HEK293 (cell line): ENCODE results near the gene ARHGAP45.
"Not testable (repeated sequence)": the region's sequence is repeated elsewhere in the genome, so short reads cannot be mapped to it uniquely, and the experiment has no call there.

Experiments used
- CTCF ChIA-PET: fragments of 350-600 bp; formaldehyde crosslinking; extraction: SDS; loops from one replicate; lab custom pipeline; 2021; ENCODE audit warnings: antibody characterized with exemption; lab: Yijun Ruan, JAX
- POLR2A ChIA-PET: fragments of 300-600 bp; formaldehyde crosslinking; extraction: SDS; loops from one replicate; lab custom pipeline; 2020; ENCODE audit warnings: antibody characterized with exemption, inconsistent platforms; lab: Yijun Ruan, JAX
- H3K27ac ChIP-seq: fragments of 200-500 bp; sonication (Bioruptor generic); 2 replicates; pipeline ENCODE4 v1.5.1; 2014; ENCODE audit warnings: low read depth, low read length, control low read depth, inconsistent platforms; ENCODE audit errors: extremely low read depth
- H3K36me3 ChIP-seq, 2 experiments: fragments of 200-500 bp in 1 of 2; sonication (Bioruptor generic) in 1 of 2; 1 replicate in 1 of 2; 2 replicates in 1 of 2; pipeline ENCODE4 v1.5.1; 2014 to 2017; ENCODE audit warnings: inconsistent platforms in 2 of 2, low read length in 2 of 2; ENCODE audit not compliant: control insufficient read depth in 2 of 2, insufficient read depth in 1 of 2
- H3K4me1 ChIP-seq: fragments of 200-500 bp; sonication (Bioruptor generic); 2 replicates; pipeline ENCODE4 v1.5.1; 2014; ENCODE audit warnings: mild to moderate bottlenecking, low read length, inconsistent platforms; ENCODE audit not compliant: control insufficient read depth, insufficient read depth
- H3K4me3 ChIP-seq: 2 replicates; pipeline ENCODE4 v1.5.1; 2011; ENCODE audit warnings: low read depth, mild to moderate bottlenecking, control low read depth, low read length, moderate library complexity
- H3K9me3 ChIP-seq: fragments of 200-500 bp; sonication (Bioruptor generic); 2 replicates; pipeline ENCODE4 v1.5.1; 2014; ENCODE audit warnings: low read depth, low read length, inconsistent platforms; ENCODE audit not compliant: control insufficient read depth, insufficient read depth
- EGR2 ChIP-seq: fragments of 450-650 bp; formaldehyde crosslinking; IDR thresholded peaks from 2 replicates; pipeline ENCODE4 v1.5.1; 2016; ENCODE audit warnings: low read depth, missing biosample characterization, missing genetic modification characterization
- GLIS2 ChIP-seq: fragments of 450-650 bp; formaldehyde crosslinking; IDR thresholded peaks from 2 replicates; pipeline ENCODE4 v1.5.1; 2016; ENCODE audit warnings: missing biosample characterization, missing genetic modification characterization
- HIC1 ChIP-seq: fragments of 450-650 bp; formaldehyde crosslinking; IDR thresholded peaks from 2 replicates; pipeline ENCODE4 v1.5.1; 2016; ENCODE audit warnings: missing biosample characterization, missing genetic modification characterization
- OSR2 ChIP-seq: fragments of 450-650 bp; formaldehyde crosslinking; IDR thresholded peaks from 2 replicates; pipeline ENCODE4 v1.5.1; 2016; ENCODE audit warnings: missing biosample characterization, missing genetic modification characterization
- PATZ1 ChIP-seq: fragments of 450-650 bp; formaldehyde crosslinking; IDR thresholded peaks from 2 replicates; pipeline ENCODE4 v1.5.1; 2016; ENCODE audit warnings: missing biosample characterization, missing genetic modification characterization
- SETDB1 ChIP-seq: IDR thresholded peaks from one replicate; pipeline ENCODE4 v1.6.1; 2017; ENCODE audit warnings: mild to moderate bottlenecking, low read length, moderate library complexity, mixed read lengths; ENCODE audit not compliant: insufficient read length
- ZBTB48 ChIP-seq: fragments of 450-650 bp; formaldehyde crosslinking; IDR thresholded peaks from 2 replicates; pipeline ENCODE4 v1.5.1; 2016; ENCODE audit warnings: missing biosample characterization, missing genetic modification characterization
- ZBTB7A ChIP-seq: fragments of 450-650 bp; formaldehyde crosslinking; IDR thresholded peaks from 2 replicates; pipeline ENCODE4 v1.5.1; 2016; ENCODE audit warnings: low read depth, missing biosample characterization, missing genetic modification characterization
- ZFP3 ChIP-seq: fragments of 450-650 bp; formaldehyde crosslinking; IDR thresholded peaks from 2 replicates; pipeline ENCODE4 v1.5.1; 2016; ENCODE audit warnings: low read depth, missing biosample characterization, missing genetic modification characterization
- ZNF335 ChIP-seq: fragments of 450-650 bp; formaldehyde crosslinking; conservative IDR thresholded peaks from 2 replicates; pipeline ENCODE4 v1.5.1; 2016; ENCODE audit warnings: missing biosample characterization, missing genetic modification characterization
- ZNF398 ChIP-seq: fragments of 450-650 bp; formaldehyde crosslinking; IDR thresholded peaks from 2 replicates; pipeline ENCODE4 v1.5.1; 2017; ENCODE audit warnings: missing biosample characterization, missing genetic modification characterization
- ZNF513 ChIP-seq: fragments of 450-650 bp; IDR thresholded peaks from 2 replicates; pipeline ENCODE4 v1.5.1; 2018; ENCODE audit warnings: missing biosample characterization, missing genetic modification characterization
- ZNF518A ChIP-seq: fragments of 450-650 bp; formaldehyde crosslinking; conservative IDR thresholded peaks from 2 replicates; pipeline ENCODE4 v1.5.1; 2016; ENCODE audit warnings: low read depth, missing biosample characterization, missing genetic modification characterization
- ZNF544 ChIP-seq: fragments of 450-650 bp; formaldehyde crosslinking; IDR thresholded peaks from 2 replicates; pipeline ENCODE4 v1.5.0; 2017; ENCODE audit warnings: missing biosample characterization, missing genetic modification characterization
- ZNF677 ChIP-seq: fragments of 450-650 bp; IDR thresholded peaks from 2 replicates; pipeline ENCODE4 v1.5.0; 2018; ENCODE audit warnings: missing biosample characterization, mild to moderate bottlenecking, missing genetic modification characterization, moderate library complexity
- ZNF76 ChIP-seq: fragments of 450-650 bp; formaldehyde crosslinking; IDR thresholded peaks from 2 replicates; pipeline ENCODE4; 2016; ENCODE audit warnings: low read depth, missing biosample characterization, missing genetic modification characterization, borderline replicate concordance
- ZSCAN30 ChIP-seq: fragments of 450-650 bp; IDR thresholded peaks from 2 replicates; pipeline ENCODE4 v1.5.1; 2018; ENCODE audit warnings: missing biosample characterization, mild to moderate bottlenecking, missing genetic modification characterization, moderate library complexity
- ZXDB ChIP-seq: fragments of 450-650 bp; formaldehyde crosslinking; IDR thresholded peaks from 2 replicates; pipeline ENCODE4 v1.5.1; 2016; ENCODE audit warnings: missing biosample characterization, missing genetic modification characterization

ARHGAP45 gene

GRCh38 chr19:1025080-1025479 is 41.9 kb upstream of the ARHGAP45 start:
- not testable (repeated sequence) for H3K27ac ChIP-seq, H3K4me3 ChIP-seq, H3K4me1 ChIP-seq, H3K9me3 ChIP-seq, H3K36me3 ChIP-seq
- ChIA-PET POLR2A (interaction anchor here (1.1 to 6.2 kb wide), 3 partner anchors 15 to 60 kb away, joined by 3 to 60 read pairs (median 18); partner anchors contain the start of gene ABCA7), CTCF (interaction anchor here (0.5 to 2.6 kb wide), 2 partner anchors 40 to 222 kb away, joined by 3 to 11 read pairs; no protein-coding TSS in a partner anchor)
- peak; percentile 85 for TF ChIP-seq ZFP3 (tag by site-specific recombination)

- Histone ChIP-seq H3K36me3 (no peaks in the 10 kb centered on the region), H3K9me3 (no peaks in the 10 kb centered on the region), H3K4me1 (peaks cover 5% of the 10 kb centered on the region; the same call in 1 of the 2 replicates), H3K27ac (peak within 1 kb of the TSS; percentile 47), H3K4me3 (peak within 1 kb of the TSS; percentile 55)
- ChIA-PET POLR2A (interaction anchor here (0.5 to 6.2 kb wide), 9 partner anchors 9 to 266 kb away, joined by 3 to 60 read pairs (median 4); partner anchors contain the start of genes ABCA7 and CIRBP), CTCF (interaction anchor here (0.7 to 2.6 kb wide), 4 partner anchors 25 to 81 kb away, joined by 3 to 11 read pairs (median 4); partner anchors contain the start of gene GRIN3B)
- TF ChIP-seq ZNF76 (tag by site-specific recombination) (peak; percentile 21; the same call in 1 of the 2 replicates), ZNF398 (peak; percentile 26; the same call in 1 of the 2 replicates), ZBTB7A (tag by site-specific recombination) (peak; percentile 91), SETDB1 (no peak), GLIS2 (peak; percentile 71), ZNF518A (tag by site-specific recombination) (no peak), ZSCAN30 (0 out of 2 replicates have a peak, but pooled peaks have one; percentile 42), ZXDB (peak; percentile 20; the same call in 1 of the 2 replicates), ZNF335 (tag by site-specific recombination) (peak; percentile 89), ZBTB48 (tag by site-specific recombination) (peak; percentile 30; the same call in 1 of the 2 replicates), ZNF544 (tag by site-specific recombination) (no peak), HIC1 (tag by site-specific recombination) (no peak), OSR2 (tag by site-specific recombination) (peak; percentile 87), ZNF513 (no peak), PATZ1 (tag by site-specific recombination) (peak; percentile 85), ZNF677 (tag by site-specific recombination) (0 out of 2 replicates have a peak, but pooled peaks have one; percentile 25), EGR2 (tag by site-specific recombination) (0 out of 2 replicates have a peak, but pooled peaks have one; percentile 15)
These were observed 40.8 kb upstream of the ARHGAP45 start, which contains the start of gene CNN2 for GRCh38 chr19:1025960-1026782. Gene CNN2, plus strand, starts transcription at chr19:1026608. Its CDS starts 54 bp downstream, at chr19:1026662.
